HFF-Myc (cell line): ENCODE measurements around the gene KAZN.

Source experiments
- DNase-seq: peaks from one replicate; pipeline ENCODE4 v3.0.0-alpha.2; 2011; ENCODE audit warnings: low read depth; ENCODE audit errors: extremely low read depth
- H3K4me3 ChIP-seq: replicated peaks from 2 replicates; pipeline ENCODE4 v1.5.1; 2011; ENCODE audit warnings: low read depth, mild to moderate bottlenecking, control low read depth, low read length
- CTCF ChIP-seq: IDR thresholded peaks from 2 replicates; pipeline ENCODE4 v1.5.1; 2012; ENCODE audit warnings: mild to moderate bottlenecking, low read depth, low read length, control low read depth; ENCODE audit errors: missing control alignments

The KAZN gene

GRCh38 chr1:14896381-14897079, 298.0 kb downstream of the KAZN start:
- H3K4me3 ChIP-seq = no peak overlapping the region
- no peak for DNase-seq
- no peak for TF ChIP-seq CTCF

DNA sequence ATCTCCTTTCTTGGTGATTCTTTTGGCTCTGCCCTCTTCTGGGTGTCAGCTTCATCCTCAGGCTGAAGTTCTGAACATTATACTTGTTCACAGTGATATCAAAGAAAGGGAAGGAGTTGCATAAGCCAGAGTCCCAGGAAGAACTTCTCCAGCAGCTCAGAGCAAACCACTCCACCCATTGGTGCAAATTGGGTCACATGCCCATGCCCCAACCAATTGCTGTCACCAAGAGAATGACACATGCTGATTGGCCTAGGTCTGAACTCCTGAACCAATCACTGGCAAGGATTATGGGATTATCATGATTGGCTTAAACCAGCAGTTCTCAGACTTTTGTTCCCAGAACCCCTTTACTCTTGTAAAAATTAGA, 298.6 kb downstream of the KAZN start:
- no peak for TF ChIP-seq CTCF
- DNase-seq = no peak
- H3K4me3 ChIP-seq = no peak overlapping the region

DNA sequence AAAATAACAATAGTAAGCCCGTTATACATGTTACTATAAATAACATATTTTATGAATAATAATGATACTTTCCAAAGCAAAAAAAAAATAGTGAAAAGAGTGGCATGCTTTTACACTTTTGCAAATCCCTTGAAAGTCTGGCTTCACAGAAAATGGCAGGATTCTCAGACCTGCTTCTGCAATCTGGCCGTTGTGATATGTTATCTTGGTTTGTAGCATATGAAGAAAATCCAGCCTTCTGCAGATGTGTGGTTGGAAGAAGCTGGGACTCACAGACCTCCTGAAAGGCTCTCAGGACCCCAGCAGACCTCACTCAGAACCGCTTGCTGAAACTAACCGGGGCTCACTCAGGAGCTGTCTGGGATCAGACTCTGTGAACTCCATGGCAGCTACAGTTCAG, 299.1 kb downstream of the KAZN start:
- DNase-seq = no peak
- no peak overlapping the region for H3K4me3 ChIP-seq
- TF ChIP-seq CTCF = no peak

DNA sequence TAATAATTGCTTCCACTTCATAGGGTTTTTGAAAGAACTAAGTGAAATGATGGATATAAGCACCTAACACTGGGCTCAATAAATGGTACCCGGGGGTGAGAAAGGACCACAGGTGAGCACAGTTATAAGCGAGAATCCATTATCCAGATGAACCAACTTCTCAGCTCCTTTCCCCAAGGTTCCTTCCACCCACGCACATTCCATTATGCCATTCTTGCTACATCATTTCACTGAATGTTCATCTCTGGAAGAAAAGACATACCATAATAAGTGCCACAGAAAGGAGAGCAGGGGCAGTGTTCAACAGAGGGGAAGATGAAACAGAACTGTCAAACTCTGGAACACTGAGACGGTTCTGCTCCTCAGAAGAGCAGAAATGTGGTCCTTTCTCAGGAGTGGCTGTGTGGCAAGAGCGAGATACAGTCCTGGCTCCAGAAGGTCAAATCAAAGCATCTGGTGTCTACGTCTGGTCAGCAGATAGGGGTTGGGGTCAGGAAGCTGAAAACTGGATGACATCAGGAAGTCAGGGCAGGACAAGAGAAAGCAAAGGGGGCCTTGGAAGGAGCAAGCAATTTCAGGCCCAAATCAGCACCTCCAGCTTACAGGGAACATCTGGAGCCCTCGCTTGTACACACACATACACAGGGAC, 299.6 kb downstream of the KAZN start:
- no peak for DNase-seq
- TF ChIP-seq CTCF = no peak
- no peak overlapping the region for H3K4me3 ChIP-seq

DNA sequence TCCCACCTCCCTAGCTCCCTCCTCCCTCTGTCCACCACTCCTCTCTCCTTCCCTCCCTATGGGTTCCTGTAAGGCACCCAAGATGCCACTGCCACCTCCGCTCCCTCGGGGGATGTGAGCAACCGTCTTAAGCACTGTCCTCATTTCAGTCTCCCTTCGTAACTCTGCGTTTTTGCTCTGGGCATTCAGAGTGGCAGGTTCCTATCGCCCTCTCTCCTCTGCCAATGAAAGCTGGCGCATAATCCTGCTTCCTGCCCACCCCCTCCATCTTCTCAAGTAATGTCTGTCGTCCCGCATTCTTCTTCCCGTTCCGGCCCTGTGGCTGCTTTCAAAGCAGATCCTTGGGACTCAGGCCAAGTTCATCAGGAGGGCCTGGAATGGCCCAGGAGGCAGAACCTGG, 301.2 kb downstream of the KAZN start:
- DNase-seq = no peak
- TF ChIP-seq CTCF = no peak
- no peak overlapping the region for H3K4me3 ChIP-seq

- TF ChIP-seq CTCF = no peak
- DNase-seq = no peak
- no peak overlapping the region for H3K4me3 ChIP-seq
These were observed 303.0 kb downstream of the KAZN start for GRCh38 chr1:14901371-14901954.
